Pancreas (tissue), 10 donors: ENCODE data around the gene PCDHGA7. TPM values are rescaled to one million over a fixed set of nuclear protein-coding genes. Genes with fewer than 3 reads are reported as not detected.
A peak's percentile ranks its signal among the peaks of the same experiment; 100 is the strongest.

Experiments used
- ATAC-seq, 4 donors: fragments of 200-7000 bp; cut with Tn5 transposase; one replicate each; pipeline versions ENCODE4 v1.8.0 to v1.9.1; 2020; ENCODE audit warnings: mild to moderate bottlenecking in 4 of 4, moderate library complexity in 4 of 4
- DNase-seq, 6 donors: peaks; one replicate each; pipeline ENCODE4 v3.0.0-alpha.2; 2020
- FAIRE-seq: peaks from 2 replicates; lab custom pipeline; 2012; peaks lifted over from hg19 to GRCh38; lab: Jason Lieb, UNC
- H3K27ac ChIP-seq, 4 donors: fragments of 200-600 bp; sonication (generic); 1 replicate in 3 of 4; 2 replicates in 1 of 4; pipeline versions ENCODE4 v1.5.0 to v1.8.0; 2020
- H3K27me3 ChIP-seq, 4 donors: fragments of 200-600 bp; one replicate each; pipeline ENCODE4 v1.8.0; 2021
- H3K36me3 ChIP-seq, 3 donors: fragments of 200-600 bp; sonication (generic) in 1 of 3; one replicate each; pipeline versions ENCODE4 v1.5.0 to v1.8.0; 2020 to 2021
- H3K4me1 ChIP-seq, 3 donors: fragments of 200-600 bp; one replicate each; pipeline ENCODE4 v1.8.0; 2021
- H3K4me3 ChIP-seq, 4 donors: fragments of 200-600 bp; sonication (generic) in 2 of 4; one replicate each; pipeline versions ENCODE4 v1.5.0 to v1.8.0; 2020 to 2021
- H3K9me3 ChIP-seq, 4 donors: fragments of 200-600 bp; one replicate each; pipeline ENCODE4 v1.8.0; 2021
- CTCF ChIP-seq, 4 donors: fragments of 200-600 bp; sonication (generic) in 3 of 4; IDR thresholded peaks; one replicate each; pipeline versions ENCODE4 v1.5.0 to v1.8.0; 2021; ENCODE audit warnings: antibody characterized with exemption in 4 of 4
- WGBS, 2 donors: extraction: QIAGEN DNeasy Blood & Tissue Kit; methylation state at CpG; one replicate each; pipeline ENCODE4 v1.1.7; 2013; 5-methylcytosine and 5-hydroxymethylcytosine counted together
- intact Hi-C, 3 donors: fragments of 100-400 bp; cut with DNase I; formaldehyde crosslinking; loops; one replicate each; pipeline versions ENCODE4 v1.11.1 to v1.14.2; 2022
- polyA plus RNA-seq, 2 donors: library from polyadenylated mRNA; stranded (reverse); fragments of 200-250 nt; gene quantifications; one replicate each; pipeline ENCODE4 v1.2.3, GENCODE V29; 2013
- total RNA-seq, 6 donors: library from RNA; stranded (reverse); fragmentation: NEBNext Ultra II Directional in 4 of 6; extraction: Animal tissue kit (Norgen Biotek cat#: 25700) in 4 of 6; gene quantifications; one replicate each; pipeline versions ENCODE4 v1.2.1 to v1.2.4, GENCODE V29; 2021 to 2023
- donor health status: healthy with polysubstance abuse.
- donor health status: DM: no; HTN: no; CAD: no; lungs with moderate emphysema.
- donor health status: DM: no; HTN: no; CAD: no.
- donor health status: control.
- donor health status: control.
- donor health status: Bipolar disorder and iron deficiency.
- donor health status: DM: yes; HTN: yes; CAD: no.
- donor health status: DM: no; HTN: no; CAD: no.
- donor health status: DM: no; HTN: no; CAD: no.
- donor health status: DM: yes; HTN: yes; CAD: no.

Gene PCDHGA7
- total and polyA plus RNA-seq, 8 donors, result 0.92 to 2.0 (median 1.6) TPM

DNA sequence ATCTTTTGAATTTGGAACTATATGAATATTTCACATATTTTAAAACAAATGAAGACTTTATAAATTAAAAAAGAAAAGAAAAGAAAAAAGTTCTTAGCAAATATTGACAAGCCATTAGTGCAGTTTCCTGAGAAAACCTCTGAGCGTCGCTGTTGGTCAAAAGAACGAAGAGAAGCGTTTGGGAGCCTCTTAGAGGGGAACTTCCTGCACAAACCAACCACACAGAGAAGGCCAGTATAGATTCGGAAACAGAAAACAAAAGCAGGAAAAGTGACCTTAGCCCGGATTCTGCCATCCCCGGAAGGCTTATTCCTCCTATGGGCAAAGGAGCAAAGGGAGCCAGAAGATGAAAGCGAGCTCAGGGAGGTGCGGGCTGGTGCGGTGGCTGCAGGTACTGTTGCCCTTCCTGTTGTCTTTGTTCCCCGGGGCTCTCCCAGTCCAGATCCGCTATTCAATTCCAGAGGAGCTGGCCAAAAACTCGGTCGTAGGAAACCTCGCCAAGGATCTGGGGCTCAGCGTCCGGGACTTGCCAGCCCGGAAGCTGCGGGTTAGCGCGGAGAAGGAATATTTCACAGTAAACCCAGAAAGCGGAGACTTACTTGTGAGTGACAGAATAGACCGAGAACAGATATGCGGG lies 22.6 kb upstream of the PCDHGA7 start, which contains the start of gene PCDHGB2:
Gene PCDHGB2 (plus strand): TSS at position 205 of the 637 bp plus-strand sequence. CDS start 142 bp downstream, at position 347.
- Histone ChIP-seq H3K27me3 (peaks cover 0 to 5% (median 0%) of the 10 kb centered on the region in 4 donors), H3K4me3 (peak within 1 kb of the TSS in 1 of 4 donors; percentile 10), H3K27ac (no peak within 1 kb of the TSS), H3K9me3 (peaks cover 0 to 9% (median 0%) of the 10 kb centered on the region in 4 donors), H3K36me3 (no peaks in the 10 kb centered on the region), H3K4me1 (no peaks in the 10 kb centered on the region)
- WGBS, 2 donors, result 14 to 17% methylated on average over 24 of the region's 24 CpGs
- TF ChIP-seq CTCF (IDR thresholded peaks at IDR 0.05), result no peak
- FAIRE-seq (no peak), ATAC-seq (no peak), DNase-seq (no peak)
- intact Hi-C loops, result loop anchor here in 1 of 3 donors (10.0 kb wide), 1 partner anchor 65 kb away; the partner anchor contains the start of gene PCDHGA11

DNA sequence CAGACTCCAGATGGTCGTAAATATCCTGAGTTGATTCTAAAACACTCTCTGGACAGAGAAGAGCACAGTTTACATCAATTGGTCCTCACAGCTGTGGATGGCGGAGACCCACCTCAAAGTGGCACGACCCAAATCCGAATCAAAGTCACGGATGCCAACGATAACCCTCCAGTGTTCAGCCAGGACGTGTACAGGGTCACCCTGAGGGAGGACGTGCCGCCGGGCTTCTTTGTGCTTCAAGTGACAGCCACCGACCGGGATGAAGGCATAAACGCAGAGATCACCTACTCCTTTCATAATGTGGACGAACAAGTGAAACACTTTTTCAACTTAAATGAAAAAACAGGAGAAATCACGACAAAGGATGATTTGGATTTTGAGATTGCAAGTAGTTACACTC lies 21.9 kb upstream of the PCDHGA7 start:
- Histone ChIP-seq H3K27ac (no peak overlapping the region), H3K36me3 (no peaks in the 10 kb centered on the region), H3K4me3 (no peak overlapping the region), H3K9me3 (peaks cover 0 to 9% (median 0%) of the 10 kb centered on the region in 4 donors), H3K4me1 (no peaks in the 10 kb centered on the region), H3K27me3 (peaks cover 0 to 5% (median 0%) of the 10 kb centered on the region in 4 donors)
- DNase-seq (no peak), ATAC-seq (no peak), FAIRE-seq (no peak)
- 24 to 29% methylated on average over 15 of the region's 15 CpGs for WGBS, 2 donors
- intact Hi-C loops, result loop anchor here in 1 of 3 donors (10.0 kb wide), 1 partner anchor 64 kb away; the partner anchor contains the start of gene PCDHGA11
- TF ChIP-seq CTCF (IDR thresholded peaks at IDR 0.05), result no peak

- TF ChIP-seq CTCF (IDR thresholded peaks at IDR 0.05), result no peak
- no peak for ATAC-seq
- Histone ChIP-seq H3K27me3 (peaks cover 0 to 5% (median 0%) of the 10 kb centered on the region in 4 donors), H3K36me3 (no peaks in the 10 kb centered on the region), H3K4me1 (no peaks in the 10 kb centered on the region), H3K4me3 (no peak overlapping the region), H3K27ac (no peak overlapping the region), H3K9me3 (peaks cover 0 to 6% (median 0%) of the 10 kb centered on the region in 4 donors)
- intact Hi-C loops, result loop anchor here in 1 of 3 donors (10.0 kb wide), 1 partner anchor 62 kb away; the partner anchor contains the start of gene PCDHGA11
- no peak for DNase-seq
- FAIRE-seq, result no peak
Observed at GRCh38 chr5:141362719-141363118, 19.8 kb upstream of the PCDHGA7 start.

DNA sequence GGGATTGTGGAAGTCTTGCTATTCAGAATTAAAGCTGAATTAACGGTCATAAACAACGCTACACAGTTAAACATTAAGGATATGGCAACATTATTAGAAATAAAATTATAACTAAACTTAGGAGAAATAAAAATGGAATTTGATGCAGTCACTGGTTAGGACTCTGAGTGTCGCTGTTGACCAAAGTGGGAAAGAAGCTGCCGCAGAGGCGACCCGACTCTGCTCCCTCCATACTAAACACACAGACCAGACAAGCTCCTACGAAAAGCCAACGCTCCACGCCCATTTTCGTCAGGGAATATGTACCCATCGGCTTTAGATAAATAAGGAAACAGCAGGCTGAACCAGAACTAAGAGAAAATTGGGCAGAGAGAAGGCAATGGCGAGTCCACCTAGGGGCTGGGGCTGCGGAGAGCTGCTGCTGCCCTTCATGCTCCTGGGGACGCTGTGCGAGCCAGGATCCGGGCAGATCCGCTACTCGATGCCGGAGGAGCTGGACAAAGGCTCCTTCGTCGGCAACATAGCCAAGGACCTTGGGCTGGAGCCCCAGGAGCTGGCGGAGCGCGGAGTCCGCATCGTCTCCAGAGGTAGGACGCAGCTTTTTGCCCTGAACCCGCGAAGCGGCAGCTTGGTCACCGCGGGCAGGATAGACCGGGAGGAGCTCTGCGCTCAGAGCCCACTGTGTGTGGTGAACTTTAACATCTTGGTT lies 18.4 kb upstream of the PCDHGA7 start, which contains the start of gene PCDHGA5:
Gene PCDHGA5 (plus strand): TSS at position 211 of the 709 bp plus-strand sequence. CDS start 169 bp downstream, at position 380.
- peaks cover 0 to 5% (median 0%) of the 10 kb centered on the region in 4 donors for H3K27me3 ChIP-seq
- H3K4me3 ChIP-seq, result no peak within 1 kb of the TSS
- peaks cover 0 to 6% (median 2%) of the 10 kb centered on the region in 4 donors for H3K9me3 ChIP-seq

More for the DNA sequence above, 18.4 kb upstream of the PCDHGA7 start, which contains the start of gene PCDHGA5:
- WGBS, 2 donors, result 12 to 14% methylated on average over 34 of the region's 34 CpGs
- intact Hi-C loops, result loop anchor here in 1 of 3 donors (10.0 kb wide), 1 partner anchor 61 kb away; the partner anchor contains the start of gene PCDHGA11
- FAIRE-seq (no peak), DNase-seq (no peak), ATAC-seq (no peak)
- TF ChIP-seq CTCF (IDR thresholded peaks at IDR 0.05), result no peak
- Histone ChIP-seq H3K4me1 (no peaks in the 10 kb centered on the region), H3K36me3 (no peaks in the 10 kb centered on the region), H3K27ac (no peak within 1 kb of the TSS)
